ENCODE results near the gene LYSET.

The LYSET gene

GRCh38 chr14:93214598-93214997 lies 29.5 kb downstream of the LYSET start:
- Histone ChIP-seq H3K79me1 (ENCODE audit: low read depth, low read length) (no peaks in the 10 kb centered on the region), H3K14ac (ENCODE audit: low read length) (no peak overlapping the region), H4K8ac (ENCODE audit: low read depth, low read length) (no peak overlapping the region), H2AFZ (ENCODE audit: low read length) (no peak overlapping the region), H4K91ac (ENCODE audit: low read depth, low read length, poor library complexity) (no peak overlapping the region), H2BK5ac (ENCODE audit: low read length) (no peak overlapping the region), H3K36me3 (replicated peaks in 1 of 2; ENCODE audit: control insufficient read depth in 2 of 2, insufficient read depth in 2 of 2, low read length in 2 of 2) (peaks cover 11 to 92% of the 10 kb centered on the region in 2 donors), H2BK120ac (ENCODE audit: low read depth, low read length) (no peak overlapping the region), H3K18ac (ENCODE audit: low read length) (no peak overlapping the region), H3K27ac (replicated peaks; ENCODE audit: low read length) (no peak overlapping the region), H3K27me3 (ENCODE audit: control insufficient read depth in 3 of 3, insufficient read depth in 3 of 3, low read depth in 1 of 3, low read length in 3 of 3) (no peaks in the 10 kb centered on the region), H2AK5ac (ENCODE audit: low read depth, low read length) (no peak overlapping the region), H3K9me3 (replicated peaks in 1 of 2; ENCODE audit: control insufficient read depth in 2 of 2, insufficient read depth in 1 of 2, low read depth in 1 of 2, low read length in 2 of 2) (no peaks in the 10 kb centered on the region), H3K4me1 (ENCODE audit: control insufficient read depth in 2 of 2, insufficient read depth in 1 of 2, low read depth in 1 of 2, low read length in 2 of 2) (no peaks in the 10 kb centered on the region), H3K4me3 (ENCODE audit: low read length in 2 of 2) (no peak overlapping the region), H3K23ac (ENCODE audit: low read depth, low read length, poor library complexity) (no peak overlapping the region), H3K9ac (ENCODE audit: low read depth, low read length, poor library complexity) (no peak overlapping the region), H2BK12ac (ENCODE audit: low read length) (no peak overlapping the region), H3K4ac (ENCODE audit: low read length) (no peak overlapping the region), H3K4me2 (ENCODE audit: insufficient read depth, low read length, poor library complexity, severe bottlenecking) (no peak overlapping the region), H2BK15ac (ENCODE audit: low read length) (no peak overlapping the region)
- no CpG with 5 or more reads among the region's 2 CpGs for WGBS, 2 donors (ENCODE audit: extremely low coverage in 2 of 2, insufficient read length in 2 of 2, insufficient replicate concordance in 1 of 2)
- DNase-seq (ENCODE audit: low spot score), result no peak

- no CpG with 5 or more reads among the region's 3 CpGs for WGBS, 2 donors (ENCODE audit: extremely low coverage in 2 of 2, insufficient read length in 2 of 2, insufficient replicate concordance in 1 of 2)
- Histone ChIP-seq H2BK12ac (ENCODE audit: low read length) (no peak overlapping the region), H3K36me3 (replicated peaks in 1 of 2; ENCODE audit: control insufficient read depth in 2 of 2, insufficient read depth in 2 of 2, low read length in 2 of 2) (peaks cover 20 to 96% of the 10 kb centered on the region in 2 donors), H3K4me2 (ENCODE audit: insufficient read depth, low read length, poor library complexity, severe bottlenecking) (no peak overlapping the region), H2AFZ (ENCODE audit: low read length) (no peak overlapping the region), H2BK15ac (ENCODE audit: low read length) (no peak overlapping the region), H3K9ac (ENCODE audit: low read depth, low read length, poor library complexity) (no peak overlapping the region), H2BK120ac (ENCODE audit: low read depth, low read length) (no peak overlapping the region), H3K18ac (ENCODE audit: low read length) (no peak overlapping the region), H3K79me1 (ENCODE audit: low read depth, low read length) (no peaks in the 10 kb centered on the region), H3K9me3 (replicated peaks in 1 of 2; ENCODE audit: control insufficient read depth in 2 of 2, insufficient read depth in 1 of 2, low read depth in 1 of 2, low read length in 2 of 2) (no peaks in the 10 kb centered on the region), H3K4me1 (ENCODE audit: control insufficient read depth in 2 of 2, insufficient read depth in 1 of 2, low read depth in 1 of 2, low read length in 2 of 2) (no peaks in the 10 kb centered on the region), H3K4me3 (ENCODE audit: low read length in 2 of 2) (no peak overlapping the region), H3K23ac (ENCODE audit: low read depth, low read length, poor library complexity) (no peak overlapping the region), H3K14ac (ENCODE audit: low read length) (no peak overlapping the region), H4K8ac (ENCODE audit: low read depth, low read length) (no peak overlapping the region), H3K27ac (replicated peaks; ENCODE audit: low read length) (no peak overlapping the region), H2AK5ac (ENCODE audit: low read depth, low read length) (no peak overlapping the region), H2BK5ac (ENCODE audit: low read length) (no peak overlapping the region), H3K4ac (ENCODE audit: low read length) (no peak overlapping the region), H3K27me3 (ENCODE audit: control insufficient read depth in 3 of 3, insufficient read depth in 3 of 3, low read depth in 1 of 3, low read length in 3 of 3) (no peaks in the 10 kb centered on the region), H4K91ac (ENCODE audit: low read depth, low read length, poor library complexity) (no peak overlapping the region)
- peak; percentile 5 for DNase-seq (ENCODE audit: low spot score)
Measured at GRCh38 chr14:93219103-93219726, 34.1 kb downstream of the LYSET start.

DNA sequence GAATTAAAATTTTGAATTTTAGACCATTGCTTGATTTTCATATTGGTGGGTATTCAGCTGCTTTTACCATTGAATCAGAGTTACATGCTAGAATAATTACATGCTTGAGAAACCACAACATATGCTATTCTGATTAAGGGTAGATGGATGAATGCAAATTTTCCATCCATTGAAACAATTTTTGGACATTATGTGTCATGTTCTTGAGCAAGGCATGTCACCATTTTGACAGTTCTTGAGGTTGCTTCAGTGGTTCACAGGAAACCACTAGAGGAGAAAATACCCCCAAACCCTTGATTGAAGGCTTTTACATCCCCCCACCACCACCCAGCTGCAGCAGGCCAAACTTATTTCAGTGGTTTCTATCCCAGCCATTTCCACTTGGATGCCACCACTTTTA lies 35.4 kb downstream of the LYSET start:
- Histone ChIP-seq H2BK15ac (ENCODE audit: low read length) (no peak overlapping the region), H3K4me2 (ENCODE audit: insufficient read depth, low read length, poor library complexity, severe bottlenecking) (no peak overlapping the region), H3K18ac (ENCODE audit: low read length) (no peak overlapping the region), H3K4me1 (ENCODE audit: control insufficient read depth in 2 of 2, insufficient read depth in 1 of 2, low read depth in 1 of 2, low read length in 2 of 2) (no peaks in the 10 kb centered on the region), H3K14ac (ENCODE audit: low read length) (no peak overlapping the region), H3K9ac (ENCODE audit: low read depth, low read length, poor library complexity) (no peak overlapping the region), H3K23ac (ENCODE audit: low read depth, low read length, poor library complexity) (no peak overlapping the region), H2AK5ac (ENCODE audit: low read depth, low read length) (no peak overlapping the region), H4K91ac (ENCODE audit: low read depth, low read length, poor library complexity) (no peak overlapping the region), H3K27ac (replicated peaks; ENCODE audit: low read length) (no peak overlapping the region), H3K79me1 (ENCODE audit: low read depth, low read length) (no peaks in the 10 kb centered on the region), H4K8ac (ENCODE audit: low read depth, low read length) (no peak overlapping the region), H3K4me3 (ENCODE audit: low read length in 2 of 2) (no peak overlapping the region), H3K36me3 (replicated peaks in 1 of 2; ENCODE audit: control insufficient read depth in 2 of 2, insufficient read depth in 2 of 2, low read length in 2 of 2) (peaks cover 18 to 96% of the 10 kb centered on the region in 2 donors), H3K27me3 (ENCODE audit: control insufficient read depth in 3 of 3, insufficient read depth in 3 of 3, low read depth in 1 of 3, low read length in 3 of 3) (no peaks in the 10 kb centered on the region), H3K4ac (ENCODE audit: low read length) (no peak overlapping the region), H2BK120ac (ENCODE audit: low read depth, low read length) (no peak overlapping the region), H3K9me3 (replicated peaks in 1 of 2; ENCODE audit: control insufficient read depth in 2 of 2, insufficient read depth in 1 of 2, low read depth in 1 of 2, low read length in 2 of 2) (no peaks in the 10 kb centered on the region), H2BK5ac (ENCODE audit: low read length) (no peak overlapping the region), H2BK12ac (ENCODE audit: low read length) (no peak overlapping the region), H2AFZ (ENCODE audit: low read length) (no peak overlapping the region)
- DNase-seq (ENCODE audit: low spot score), result no peak

DNA sequence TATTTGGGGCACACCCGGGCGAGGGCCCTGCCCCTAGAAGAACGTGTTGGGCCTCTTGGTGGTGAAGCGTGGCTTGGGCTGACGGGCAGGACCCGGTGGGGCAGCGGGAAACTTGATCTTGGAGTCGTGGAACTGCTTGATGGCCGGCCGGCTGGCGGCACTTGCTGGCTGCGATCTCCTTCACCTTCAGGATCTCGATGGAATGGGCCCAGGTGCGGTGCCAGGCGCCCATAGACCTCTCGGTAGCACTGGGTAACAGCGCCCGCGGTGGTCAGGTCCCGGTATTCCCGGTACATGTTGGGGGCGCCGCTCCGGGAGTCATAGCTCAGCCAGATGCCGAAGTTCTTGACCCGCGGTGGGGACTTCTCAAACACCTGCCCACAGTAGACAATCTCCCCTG lies 38.4 kb downstream of the LYSET start:
- no peak overlapping the region for H3K14ac ChIP-seq (ENCODE audit: low read length)
- H2BK120ac ChIP-seq (ENCODE audit: low read depth, low read length), result no peak overlapping the region
- no peak overlapping the region for H3K9ac ChIP-seq (ENCODE audit: low read depth, low read length, poor library complexity)
- H4K91ac ChIP-seq (ENCODE audit: low read depth, low read length, poor library complexity), result no peak overlapping the region
- H3K27ac ChIP-seq (replicated peaks; ENCODE audit: low read length), result no peak overlapping the region
- no peak overlapping the region for H2AFZ ChIP-seq (ENCODE audit: low read length)
- H3K36me3 ChIP-seq (replicated peaks in 1 of 2; ENCODE audit: control insufficient read depth in 2 of 2, insufficient read depth in 2 of 2, low read length in 2 of 2), result peaks cover 24 to 94% of the 10 kb centered on the region in 2 donors
- H2BK12ac ChIP-seq (ENCODE audit: low read length), result no peak overlapping the region
- H2AK5ac ChIP-seq (ENCODE audit: low read depth, low read length), result no peak overlapping the region
- H3K4me2 ChIP-seq (ENCODE audit: insufficient read depth, low read length, poor library complexity, severe bottlenecking), result no peak overlapping the region
- H3K4ac ChIP-seq (ENCODE audit: low read length), result no peak overlapping the region
- H3K4me1 ChIP-seq (ENCODE audit: control insufficient read depth in 2 of 2, insufficient read depth in 1 of 2, low read depth in 1 of 2, low read length in 2 of 2), result no peaks in the 10 kb centered on the region
- no peaks in the 10 kb centered on the region for H3K27me3 ChIP-seq (ENCODE audit: control insufficient read depth in 3 of 3, insufficient read depth in 3 of 3, low read depth in 1 of 3, low read length in 3 of 3)
- no peak overlapping the region for H2BK5ac ChIP-seq (ENCODE audit: low read length)
- no peak overlapping the region for H2BK15ac ChIP-seq (ENCODE audit: low read length)
- no peak overlapping the region for H3K23ac ChIP-seq (ENCODE audit: low read depth, low read length, poor library complexity)
- H3K4me3 ChIP-seq (ENCODE audit: low read length in 2 of 2), result no peak overlapping the region
- WGBS, 2 donors (ENCODE audit: extremely low coverage in 2 of 2, insufficient read length in 2 of 2, insufficient replicate concordance in 1 of 2), result no CpG with 5 or more reads among the region's 27 CpGs
- peaks cover 0 to 2% of the 10 kb centered on the region in 2 donors for H3K9me3 ChIP-seq (replicated peaks in 1 of 2; ENCODE audit: control insufficient read depth in 2 of 2, insufficient read depth in 1 of 2, low read depth in 1 of 2, low read length in 2 of 2)
- DNase-seq (ENCODE audit: low spot score), result no peak
- H4K8ac ChIP-seq (ENCODE audit: low read depth, low read length), result no peak overlapping the region
- H3K18ac ChIP-seq (ENCODE audit: low read length), result no peak overlapping the region
- H3K79me1 ChIP-seq (ENCODE audit: low read depth, low read length), result no peaks in the 10 kb centered on the region

Measured in neuronal stem cell (in vitro differentiated cells).